ENCODE measurements around the gene TCAP.

- TF ChIP-seq EZH2 (optimal IDR thresholded peaks at IDR 0.05; ENCODE audit: low read depth, low read length) (no peak), CTCF (IDR thresholded peaks at IDR 0.05; ENCODE audit: low read length) (no peak), EZH2phosphoT487 (IDR thresholded peaks at IDR 0.05; ENCODE audit: low read length) (no peak)
These were observed 2.3 kb downstream of the TCAP start for GRCh38 chr17:39667262-39667944.
